Measurements from ENCODE around the gene RNASEH2A.
"Not testable (repeated sequence)": the region's sequence is repeated elsewhere in the genome, so short reads cannot be mapped to it uniquely, and the experiment has no call there.

DNA sequence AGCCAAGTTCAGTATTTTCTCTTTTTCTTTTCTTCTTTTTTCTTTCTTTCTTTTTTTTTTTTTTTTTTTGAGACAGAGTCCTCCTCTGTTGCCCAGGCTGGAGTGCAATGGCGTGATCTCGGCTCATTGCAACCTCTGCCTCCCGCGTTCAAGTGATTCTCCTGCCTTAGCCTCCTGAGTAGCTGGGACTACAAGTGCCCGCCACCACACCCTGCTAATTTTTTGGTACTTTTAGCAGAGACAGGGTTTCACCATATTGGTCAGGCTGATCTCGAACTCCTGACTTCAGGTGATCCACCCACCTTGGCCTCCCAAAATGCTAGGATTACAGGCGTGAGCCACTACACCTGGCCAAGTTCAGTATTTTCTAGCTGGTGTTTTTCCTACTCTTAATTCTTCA lies 8.8 kb upstream of the RNASEH2A start:
- TF ChIP-seq POLR2A, POLR2AphosphoS5 (IDR thresholded peaks at IDR 0.05): not testable (repeated sequence)
- TF ChIP-seq, protein P1, sequence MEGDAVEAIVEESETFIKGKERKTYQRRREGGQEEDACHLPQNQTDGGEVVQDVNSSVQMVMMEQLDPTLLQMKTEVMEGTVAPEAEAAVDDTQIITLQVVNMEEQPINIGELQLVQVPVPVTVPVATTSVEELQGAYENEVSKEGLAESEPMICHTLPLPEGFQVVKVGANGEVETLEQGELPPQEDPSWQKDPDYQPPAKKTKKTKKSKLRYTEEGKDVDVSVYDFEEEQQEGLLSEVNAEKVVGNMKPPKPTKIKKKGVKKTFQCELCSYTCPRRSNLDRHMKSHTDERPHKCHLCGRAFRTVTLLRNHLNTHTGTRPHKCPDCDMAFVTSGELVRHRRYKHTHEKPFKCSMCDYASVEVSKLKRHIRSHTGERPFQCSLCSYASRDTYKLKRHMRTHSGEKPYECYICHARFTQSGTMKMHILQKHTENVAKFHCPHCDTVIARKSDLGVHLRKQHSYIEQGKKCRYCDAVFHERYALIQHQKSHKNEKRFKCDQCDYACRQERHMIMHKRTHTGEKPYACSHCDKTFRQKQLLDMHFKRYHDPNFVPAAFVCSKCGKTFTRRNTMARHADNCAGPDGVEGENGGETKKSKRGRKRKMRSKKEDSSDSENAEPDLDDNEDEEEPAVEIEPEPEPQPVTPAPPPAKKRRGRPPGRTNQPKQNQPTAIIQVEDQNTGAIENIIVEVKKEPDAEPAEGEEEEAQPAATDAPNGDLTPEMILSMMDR (IDR thresholded peaks at IDR 0.05 in 8 of 11, conservative IDR thresholded peaks at IDR 0.05 in 3 of 11), result peak in 1 of 11 experiments; percentile 8
